SH-SY5Y (cell line): ENCODE results near the gene CARD14.

Experiments
- GATA2 ChIP-seq: IDR thresholded peaks from 2 replicates; pipeline ENCODE4 v1.6.1; 2011; ENCODE audit warnings: mild to moderate bottlenecking, low read depth, low read length
- GATA3 ChIP-seq: IDR thresholded peaks from 2 replicates; pipeline ENCODE4 v1.6.1; 2011; ENCODE audit warnings: low read depth, mild to moderate bottlenecking, low read length, moderate library complexity

DNA sequence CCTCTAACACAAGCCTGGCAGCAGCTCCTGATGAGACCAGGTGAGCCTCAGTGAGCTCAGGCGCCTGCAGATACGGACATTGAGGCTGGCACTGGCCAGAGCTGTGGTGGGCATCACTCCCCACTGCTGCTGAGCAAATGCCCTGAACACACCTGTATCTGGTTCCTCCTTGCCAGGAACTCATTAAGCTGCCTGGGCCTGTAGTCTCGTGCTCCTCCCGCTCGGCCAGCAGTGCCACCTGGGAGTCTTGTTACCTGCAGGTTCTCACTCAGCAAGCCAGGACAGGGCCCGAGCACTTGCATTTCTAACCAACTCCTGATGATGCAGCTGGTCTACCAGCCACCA lies 36.2 kb upstream of the CARD14 start:
- TF ChIP-seq GATA3 (no peak), GATA2 (no peak)
